ENCODE measurements around the gene ANGPTL7. TPM values are rescaled to one million over a fixed set of nuclear protein-coding genes. Genes with fewer than 3 reads are reported as not detected.

The ANGPTL7 gene
- total and polyA plus RNA-seq, 10 of the 15 experiments (the other 5 are each of a cell fraction or from before 2014, with no cell fraction given), result 0.09 TPM; not detected in 9

- no peaks in the 10 kb centered on the region for H4K20me1 ChIP-seq (ENCODE audit: control insufficient read depth, insufficient read depth)
- H3K36me3 ChIP-seq (ENCODE audit: control insufficient read depth in 2 of 2, insufficient read depth in 2 of 2, low read length in 1 of 2), result peaks cover 10 to 17% of the 10 kb centered on the region in 2 experiments
- H3K79me2 ChIP-seq (ENCODE audit: control insufficient read depth, insufficient read depth, low read length), result no peaks in the 10 kb centered on the region
- H3K27ac ChIP-seq (ENCODE audit: control insufficient read depth, insufficient read depth), result no peak overlapping the region
- no peak for ATAC-seq
- no peaks in the 10 kb centered on the region for H3K9me3 ChIP-seq (replicated peaks; ENCODE audit: control insufficient read depth, insufficient read depth, low read length)
- no peaks in the 10 kb centered on the region for H3K27me3 ChIP-seq (replicated peaks in 1 of 2; ENCODE audit: control insufficient read depth in 2 of 2, insufficient read depth in 2 of 2, low read length in 1 of 2)
- no peak overlapping the region for H3K4me3 ChIP-seq
- no peak for FAIRE-seq
- H3K9ac ChIP-seq (ENCODE audit: control insufficient read depth, insufficient read depth, low read length), result no peak overlapping the region
- ChIA-PET SMC1A (ENCODE audit: uncharacterized antibody, unreplicated experiment) (interaction anchor here (0.8 kb wide), 1 partner anchor 108 kb away, joined by 3 read pairs; no protein-coding TSS in a partner anchor), POLR2A (no interaction called here), CTCF (interaction anchor here (1.6 kb wide), 2 partner anchors 8 to 496 kb away, joined by 3 read pairs; no protein-coding TSS in a partner anchor), RAD21 (ENCODE audit: unreplicated experiment) (interaction anchor here (1.2 kb wide), 1 partner anchor 108 kb away, joined by 4 read pairs; no protein-coding TSS in a partner anchor)
- no peak overlapping the region for H3K4me2 ChIP-seq (ENCODE audit: control insufficient read depth, insufficient read depth)
- DNase-seq (ENCODE audit: low read depth, low spot score), result no peak
- H3K4me1 ChIP-seq (ENCODE audit: control insufficient read depth, insufficient read depth, low read length), result no peaks in the 10 kb centered on the region
- no peak overlapping the region for H2AFZ ChIP-seq (ENCODE audit: control insufficient read depth, low read depth, low read length)
- in situ Hi-C loops (cut with MboI), result no loop called here
- TF ChIP-seq HCFC1 (IDR thresholded peaks at IDR 0.05; ENCODE audit: low read length) (no peak), MEF2B (IDR thresholded peaks at IDR 0.05; ENCODE audit: partially characterized antibody, poor library complexity, severe bottlenecking) (no peak), LARP7 (IDR thresholded peaks at IDR 0.05) (no peak)
- BruUV-seq (replicated peaks), result no TSS peak
- WGBS (ENCODE audit: insufficient coverage, insufficient replicate concordance, low lambda C conversion rate, missing lambda C conversion rate), result 88% methylated on average over 6 of the region's 6 CpGs
- intact Hi-C loops (cut with micrococcal nuclease; ENCODE audit: unreplicated experiment), result no loop called here
Observed at GRCh38 chr1:11145741-11146140, 43.4 kb upstream of the ANGPTL7 start.

- in situ Hi-C loops (cut with MboI) (no loop called here), intact Hi-C loops (cut with micrococcal nuclease; ENCODE audit: unreplicated experiment) (no loop called here)
- no peaks in the 10 kb centered on the region for H3K79me2 ChIP-seq (ENCODE audit: control insufficient read depth, insufficient read depth, low read length)
- H3K9ac ChIP-seq (ENCODE audit: control insufficient read depth, insufficient read depth, low read length), result no peak overlapping the region
- TF ChIP-seq EGR1 (IDR thresholded peaks at IDR 0.05; ENCODE audit: borderline replicate concordance in 1 of 2, low read depth in 2 of 2, low read length in 2 of 2) (no peak), ATF7 (IDR thresholded peaks at IDR 0.05; ENCODE audit: low read depth) (no peak), PBX3 (IDR thresholded peaks at IDR 0.05; ENCODE audit: insufficient replicate concordance, low read depth, low read length) (no peak), MXI1 (IDR thresholded peaks at IDR 0.05; ENCODE audit: low read depth, low read length) (no peak), NKRF (conservative IDR thresholded peaks at IDR 0.05) (no peak), BCL11A (IDR thresholded peaks at IDR 0.05; ENCODE audit: low read depth, low read length) (no peak)
- ATAC-seq (no peak), DNase-seq (ENCODE audit: low read depth, low spot score) (no peak), FAIRE-seq (no peak)
- no peaks in the 10 kb centered on the region for H3K4me1 ChIP-seq (ENCODE audit: control insufficient read depth, insufficient read depth, low read length)
- peaks cover 10 to 22% of the 10 kb centered on the region in 2 experiments for H3K36me3 ChIP-seq (ENCODE audit: control insufficient read depth in 2 of 2, insufficient read depth in 2 of 2, low read length in 1 of 2)
- no peaks in the 10 kb centered on the region for H3K9me3 ChIP-seq (replicated peaks; ENCODE audit: control insufficient read depth, insufficient read depth, low read length)
- no peak overlapping the region for H3K27ac ChIP-seq (ENCODE audit: control insufficient read depth, insufficient read depth)
- H4K20me1 ChIP-seq (ENCODE audit: control insufficient read depth, insufficient read depth), result no peaks in the 10 kb centered on the region
- ChIA-PET POLR2A (no interaction called here), RAD21 (ENCODE audit: unreplicated experiment) (no interaction called here), CTCF (interaction anchor here (1.6 to 1.9 kb wide), 2 partner anchors 10 to 110 kb away, joined by 3 to 8 read pairs; no protein-coding TSS in a partner anchor), SMC1A (ENCODE audit: uncharacterized antibody, unreplicated experiment) (interaction anchor here (0.6 to 1.1 kb wide), 3 partner anchors 61 to 1472 kb away, joined by 3 read pairs; no protein-coding TSS in a partner anchor)
- no peak overlapping the region for H2AFZ ChIP-seq (ENCODE audit: control insufficient read depth, low read depth, low read length)
- WGBS (ENCODE audit: insufficient coverage, insufficient replicate concordance, low lambda C conversion rate, missing lambda C conversion rate), result 93% methylated on average over 4 of the region's 4 CpGs
- H3K27me3 ChIP-seq (replicated peaks in 1 of 2; ENCODE audit: control insufficient read depth in 2 of 2, insufficient read depth in 2 of 2, low read length in 1 of 2), result no peaks in the 10 kb centered on the region
- BruUV-seq (replicated peaks), result no TSS peak
- no peak overlapping the region for H3K4me2 ChIP-seq (ENCODE audit: control insufficient read depth, insufficient read depth)
- no peak overlapping the region for H3K4me3 ChIP-seq
Observed at GRCh38 chr1:11147197-11147770, 41.9 kb upstream of the ANGPTL7 start.

Measured in GM12878 (cell line).